Endothelial cell of umbilical vein (primary cell): ENCODE data around the gene TRIM24. TPM values are rescaled to one million over a fixed set of nuclear protein-coding genes. Genes with fewer than 3 reads are reported as not detected.

ENCODE experiments used
- BruUV-seq: library from RNA; stranded (reverse); fragments of 400-500 nt; replicated peaks from 2 replicates; lab custom pipeline; 2021; lab: Mats Ljungman, UMichigan
- CTCF ChIA-PET: fragments of 300-600, 350-600 bp; sonication (Branson Sonifier 250); formaldehyde crosslinking; loops from one replicate; lab custom pipeline; 2021; ENCODE audit warnings: antibody characterized with exemption, inconsistent platforms; lab: Charles Lee
- POLR2A ChIA-PET: fragments of 300-600, 350-600 bp; sonication (Branson Sonifier 250); formaldehyde crosslinking; loops from one replicate; lab custom pipeline; 2021; ENCODE audit warnings: antibody characterized with exemption, inconsistent platforms; lab: Charles Lee
- DNase-seq: peaks from one replicate; pipeline ENCODE4 v3.0.0-alpha.2; 2011; ENCODE audit warnings: low read depth, low spot score
- FAIRE-seq: peaks from 2 replicates; lab custom pipeline; 2011; peaks lifted over from hg19 to GRCh38; lab: Jason Lieb, UNC
- H2AFZ ChIP-seq: 2 replicates; pipeline ENCODE4 v1.6.0; 2012; ENCODE audit warnings: low read depth, low read length, control low read depth, inconsistent platforms
- H3K27ac ChIP-seq: 2 replicates; pipeline ENCODE4 v1.5.1; 2011; ENCODE audit warnings: low read depth, mild to moderate bottlenecking, control low read depth, low read length, moderate library complexity; ENCODE audit not compliant: insufficient read depth
- H3K27me3 ChIP-seq, 2 experiments: 2 replicates each; pipeline versions ENCODE4 v1.6.0 to v1.6.1; 2011; ENCODE audit warnings: low read length in 2 of 2, mixed read lengths in 1 of 2; ENCODE audit not compliant: control insufficient read depth in 2 of 2, insufficient read depth in 2 of 2
- H3K36me3 ChIP-seq, 2 experiments: 2 replicates in 1 of 2; 3 replicates in 1 of 2; pipeline ENCODE4 v1.5.1; 2011; ENCODE audit warnings: low read length in 2 of 2, mild to moderate bottlenecking in 1 of 2, moderate library complexity in 1 of 2; ENCODE audit not compliant: control insufficient read depth in 2 of 2, insufficient read depth in 2 of 2; ENCODE audit errors: extremely low read depth in 1 of 2
- H3K4me1 ChIP-seq: 3 replicates; pipeline ENCODE4 v1.5.1; 2011; ENCODE audit warnings: mild to moderate bottlenecking, low read length; ENCODE audit not compliant: control insufficient read depth, insufficient read depth; ENCODE audit errors: extremely low read depth
- H3K4me2 ChIP-seq: 2 replicates; pipeline ENCODE4 v1.6.1; 2011; ENCODE audit warnings: low read length, control low read depth, mixed read lengths; ENCODE audit not compliant: insufficient read depth
- H3K4me3 ChIP-seq, 3 experiments: fragments of 200-600 bp in 1 of 3; sonication (generic), shearing (Covaris generic) in 1 of 3; replicated peaks in 1 of 3; 2 replicates each; pipeline ENCODE4 v1.5.1; 2011 to 2016; ENCODE audit warnings: control low read depth in 3 of 3, low read length in 3 of 3, mild to moderate bottlenecking in 2 of 3, inconsistent platforms in 1 of 3, low read depth in 1 of 3, moderate library complexity in 1 of 3; ENCODE audit not compliant: insufficient read depth in 1 of 3
- H3K79me2 ChIP-seq: 2 replicates; pipeline ENCODE4 v1.6.0; 2012; ENCODE audit warnings: low read length, inconsistent platforms; ENCODE audit not compliant: control insufficient read depth, insufficient read depth
- H3K9ac ChIP-seq: replicated peaks from 2 replicates; pipeline ENCODE3; 2011; ENCODE audit warnings: low read length, control low read depth; ENCODE audit not compliant: insufficient read depth; ENCODE audit errors: extremely low read depth
- H3K9me1 ChIP-seq: replicated peaks from 3 replicates; pipeline ENCODE4 v1.6.0; 2011; ENCODE audit warnings: mild to moderate bottlenecking, low read length; ENCODE audit not compliant: control insufficient read depth, insufficient read depth; ENCODE audit errors: extremely low read depth
- H3K9me3 ChIP-seq: replicated peaks from 2 replicates; pipeline ENCODE4 v1.5.1; 2012; ENCODE audit warnings: low read length, inconsistent platforms; ENCODE audit not compliant: control insufficient read depth, insufficient read depth
- H4K20me1 ChIP-seq: replicated peaks from 2 replicates; pipeline ENCODE3; 2011; ENCODE audit warnings: mild to moderate bottlenecking, low read length; ENCODE audit not compliant: control insufficient read depth, insufficient read depth; ENCODE audit errors: extremely low read depth
- EZH2 ChIP-seq: IDR thresholded peaks from 2 replicates; pipeline ENCODE4 v1.6.1; 2012; ENCODE audit warnings: borderline replicate concordance, low read depth, mild to moderate bottlenecking, moderate library complexity, low read length, inconsistent platforms; ENCODE audit not compliant: severe bottlenecking
- FOS ChIP-seq: IDR thresholded peaks from 2 replicates; pipeline ENCODE4 v1.6.1; 2011; ENCODE audit warnings: mild to moderate bottlenecking, low read length, moderate library complexity, borderline replicate concordance; ENCODE audit not compliant: insufficient read depth
- GATA2 ChIP-seq: IDR thresholded peaks from 2 replicates; pipeline ENCODE4 v1.7.0; 2011; ENCODE audit warnings: low read depth, mild to moderate bottlenecking, moderate library complexity, mixed read lengths, low read length; ENCODE audit not compliant: insufficient read length, insufficient read depth
- JUN ChIP-seq: IDR thresholded peaks from 2 replicates; pipeline ENCODE4 v1.6.1; 2011; ENCODE audit warnings: borderline replicate concordance, low read depth; ENCODE audit not compliant: insufficient read length, insufficient read depth
- MYC ChIP-seq: IDR thresholded peaks from one replicate; pipeline ENCODE4 v1.6.1; 2011; ENCODE audit warnings: mild to moderate bottlenecking, low read depth, low read length
- POLR2A ChIP-seq: IDR thresholded peaks from 2 replicates; pipeline ENCODE4 v1.6.1; 2012; ENCODE audit warnings: low read depth, mild to moderate bottlenecking, control low read depth, low read length
- POLR2AphosphoS5 ChIP-seq: IDR thresholded peaks from 2 replicates; pipeline ENCODE4 v1.6.1; 2012; ENCODE audit warnings: low read depth, mild to moderate bottlenecking, control low read depth, low read length, moderate library complexity; ENCODE audit not compliant: insufficient read depth
- dilution Hi-C: fragments of 300-500 bp; cut with MboI; formaldehyde crosslinking; loops from one replicate; pipeline ENCODE4 v1.15.0; 2019; ENCODE audit warnings: low sequenced_read_pairs; ENCODE audit not compliant: extremely low pct_ligation_motif_present
- intact Hi-C: fragments of 100-400 bp; cut with micrococcal nuclease; formaldehyde crosslinking; loops from one replicate; pipeline ENCODE4 v1.10.0; 2022
- polyA plus RNA-seq, 4 experiments: library from polyadenylated mRNA; depleted of rRNA in 3 of 4; stranded (reverse) in 3 of 4; unstranded in 1 of 4; fragments of >200 nt; gene quantifications; 2 replicates each; pipeline versions ENCODE4 v1.2.1 to v1.2.3, GENCODE V29; 2011 to 2012; ENCODE audit warnings: missing spikeins in 1 of 4
- total RNA-seq: library from RNA; stranded (reverse); gene quantifications from 2 replicates; pipeline ENCODE4 v1.2.3, GENCODE V29; 2021
- TF ChIP-seq, protein P1 (sequence below): IDR thresholded peaks from 2 replicates; pipeline ENCODE4 v1.6.1; 2011; ENCODE audit not compliant: insufficient read depth, insufficient read length
- TF ChIP-seq, protein P2 (sequence below), 2 donors: IDR thresholded peaks; 1 replicate in 1 of 2; 2 replicates in 1 of 2; pipeline ENCODE4 v1.5.1; 2011; ENCODE audit warnings: low read length in 2 of 2, mild to moderate bottlenecking in 2 of 2, moderate library complexity in 2 of 2, control low read depth in 1 of 2, inconsistent platforms in 1 of 2, low read depth in 1 of 2; ENCODE audit not compliant: insufficient read depth in 1 of 2; ENCODE audit errors: extremely low read depth in 1 of 2

TRIM24 gene
- total and polyA plus RNA-seq, 2 donors (not counting 3 experiments of a cell fraction or from before 2014, with no cell fraction given), result 9.1 to 26.1 TPM

DNA sequence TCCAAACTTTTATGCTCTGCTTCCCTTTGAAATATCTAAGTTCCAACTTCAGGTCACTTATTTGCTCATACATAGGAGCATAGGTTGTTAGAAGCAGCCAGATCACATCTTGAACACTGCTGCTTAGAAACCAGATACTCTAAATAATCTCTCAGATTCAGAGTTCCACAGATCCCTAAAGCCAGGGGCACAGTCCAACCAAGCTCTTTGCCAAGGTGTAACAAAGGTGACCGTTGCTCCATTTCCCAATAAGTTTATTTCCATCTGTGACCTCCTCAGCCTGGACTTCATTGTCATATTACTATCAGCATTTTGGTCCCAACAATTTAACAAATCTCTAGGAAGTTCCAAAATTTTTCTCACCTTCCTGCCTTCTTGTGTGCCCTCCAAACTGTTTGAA, 52.8 kb downstream of the TRIM24 start:
- Histone ChIP-seq H3K9ac (no peak overlapping the region), H3K4me2 (no peak overlapping the region), H3K36me3 (peaks cover 0 to 2% of the 10 kb centered on the region in 2 experiments), H2AFZ (no peak overlapping the region), H3K9me3 (no peaks in the 10 kb centered on the region), H3K4me1 (no peaks in the 10 kb centered on the region), H3K9me1 (peaks cover 5% of the 10 kb centered on the region), H3K4me3 (no peak overlapping the region), H3K27ac (no peak overlapping the region), H4K20me1 (peaks cover 3% of the 10 kb centered on the region), H3K79me2 (peaks cover 15% of the 10 kb centered on the region), H3K27me3 (no peaks in the 10 kb centered on the region)
- DNase-seq (no peak), FAIRE-seq (no peak)
- ChIA-PET CTCF (no interaction called here), POLR2A (no interaction called here)
- no TSS peak for BruUV-seq
- TF ChIP-seq FOS (no peak), MYC (no peak), POLR2AphosphoS5 (no peak), JUN (no peak), EZH2 (no peak), GATA2 (no peak), POLR2A (no peak)
- TF ChIP-seq, protein P1, sequence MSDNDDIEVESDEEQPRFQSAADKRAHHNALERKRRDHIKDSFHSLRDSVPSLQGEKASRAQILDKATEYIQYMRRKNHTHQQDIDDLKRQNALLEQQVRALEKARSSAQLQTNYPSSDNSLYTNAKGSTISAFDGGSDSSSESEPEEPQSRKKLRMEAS, result no peak
- TF ChIP-seq, protein P2, sequence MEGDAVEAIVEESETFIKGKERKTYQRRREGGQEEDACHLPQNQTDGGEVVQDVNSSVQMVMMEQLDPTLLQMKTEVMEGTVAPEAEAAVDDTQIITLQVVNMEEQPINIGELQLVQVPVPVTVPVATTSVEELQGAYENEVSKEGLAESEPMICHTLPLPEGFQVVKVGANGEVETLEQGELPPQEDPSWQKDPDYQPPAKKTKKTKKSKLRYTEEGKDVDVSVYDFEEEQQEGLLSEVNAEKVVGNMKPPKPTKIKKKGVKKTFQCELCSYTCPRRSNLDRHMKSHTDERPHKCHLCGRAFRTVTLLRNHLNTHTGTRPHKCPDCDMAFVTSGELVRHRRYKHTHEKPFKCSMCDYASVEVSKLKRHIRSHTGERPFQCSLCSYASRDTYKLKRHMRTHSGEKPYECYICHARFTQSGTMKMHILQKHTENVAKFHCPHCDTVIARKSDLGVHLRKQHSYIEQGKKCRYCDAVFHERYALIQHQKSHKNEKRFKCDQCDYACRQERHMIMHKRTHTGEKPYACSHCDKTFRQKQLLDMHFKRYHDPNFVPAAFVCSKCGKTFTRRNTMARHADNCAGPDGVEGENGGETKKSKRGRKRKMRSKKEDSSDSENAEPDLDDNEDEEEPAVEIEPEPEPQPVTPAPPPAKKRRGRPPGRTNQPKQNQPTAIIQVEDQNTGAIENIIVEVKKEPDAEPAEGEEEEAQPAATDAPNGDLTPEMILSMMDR (IDR thresholded peaks at IDR 0.05; ENCODE audit: extremely low read depth in 1 of 2, insufficient read depth in 1 of 2, low read depth in 1 of 2, low read length in 2 of 2), result no peak
- intact Hi-C loops (no loop called here), dilution Hi-C loops (no loop called here)
